ENCODE data around the gene P2RY12.

Gene P2RY12
- 0 reads per million in 9 experiments for total RNA-seq

DNA sequence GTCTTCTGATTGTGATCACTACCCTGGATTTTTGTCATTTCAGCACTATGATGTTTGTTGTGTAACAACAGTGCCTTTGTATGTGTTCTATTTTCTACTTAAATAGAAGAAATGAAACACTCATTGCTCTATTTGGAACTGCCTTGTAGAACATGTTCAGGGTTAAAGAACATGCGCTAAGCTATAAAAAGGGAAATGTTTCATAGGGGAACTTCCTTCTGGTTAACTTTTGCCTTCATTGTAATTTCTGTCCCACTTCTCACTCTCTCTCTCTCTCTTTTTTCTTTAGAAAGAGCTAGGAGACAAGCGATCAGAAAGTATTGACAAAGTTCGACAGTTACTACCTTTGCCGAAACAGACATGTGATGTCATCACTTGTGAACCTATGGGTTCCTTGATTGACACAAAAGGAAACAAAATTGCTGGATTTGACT lies at the start of gene P2RY12:
Gene P2RY12, minus strand, starts transcription at position 13 of the 434 bp plus-strand sequence. CDS start 45,908 bp downstream, outside the sequence.
- H3K4me3 Mint-ChIP-seq = peak within 1 kb of the TSS in 1 of 2 donors; percentile 8
- ATAC-seq (replicated peaks) (no peak), DNase-seq (no peak)
- H3K36me3 Mint-ChIP-seq (ENCODE audit: insufficient read depth) = no peaks in the 10 kb centered on the region
- no peak within 1 kb of the TSS for H3K27ac Mint-ChIP-seq
- no peaks in the 10 kb centered on the region for H3K4me1 Mint-ChIP-seq (ENCODE audit: low read depth in 2 of 2)
- H3K9me3 Mint-ChIP-seq = no peaks in the 10 kb centered on the region
- peaks cover 9 to 10% of the 10 kb centered on the region in 2 donors for H3K27me3 Mint-ChIP-seq

- no peaks in the 10 kb centered on the region for H3K36me3 Mint-ChIP-seq (ENCODE audit: insufficient read depth)
- H3K4me1 Mint-ChIP-seq (ENCODE audit: low read depth in 2 of 2) = no peaks in the 10 kb centered on the region
- H3K27me3 Mint-ChIP-seq = peaks cover 17 to 25% of the 10 kb centered on the region in 2 donors
- no peak overlapping the region for H3K4me3 Mint-ChIP-seq
- H3K9me3 Mint-ChIP-seq = peaks cover 2 to 11% of the 10 kb centered on the region in 2 donors
- H3K27ac Mint-ChIP-seq = no peak overlapping the region
- DNase-seq = no peak
- ATAC-seq (replicated peaks) = no peak
Observed at GRCh38 chr3:151432616-151433372, 48.2 kb upstream of the P2RY12 start.

DNA sequence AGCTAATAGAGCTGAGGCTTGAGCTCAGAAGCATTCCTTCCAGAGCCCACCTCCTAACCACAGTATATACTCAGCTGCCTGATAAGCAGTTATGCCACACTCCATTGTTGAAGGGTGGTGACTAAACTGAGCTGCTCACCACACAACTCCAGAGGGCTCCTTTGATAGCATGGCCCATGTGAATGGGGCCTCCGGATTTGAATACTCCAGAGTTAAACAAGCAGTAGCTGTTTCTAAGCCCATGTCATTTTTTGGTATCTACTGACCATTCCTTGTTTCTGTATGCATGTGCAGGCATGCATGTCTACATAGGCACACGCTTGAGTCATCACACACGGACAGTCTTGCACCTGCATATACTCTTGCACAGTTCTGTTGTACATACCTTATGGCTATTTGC lies 47.4 kb upstream of the P2RY12 start:
- peaks cover 2 to 11% of the 10 kb centered on the region in 2 donors for H3K9me3 Mint-ChIP-seq
- DNase-seq (no peak), ATAC-seq (replicated peaks) (no peak)
- peaks cover 13 to 16% of the 10 kb centered on the region in 2 donors for H3K27me3 Mint-ChIP-seq
- no peak overlapping the region for H3K4me3 Mint-ChIP-seq
- no peaks in the 10 kb centered on the region for H3K4me1 Mint-ChIP-seq (ENCODE audit: low read depth in 2 of 2)
- no peak overlapping the region for H3K27ac Mint-ChIP-seq
- H3K36me3 Mint-ChIP-seq (ENCODE audit: insufficient read depth) = no peaks in the 10 kb centered on the region

GRCh38 chr3:151430821-151431484 lies 46.4 kb upstream of the P2RY12 start:
- Mint-ChIP-seq H3K9me3 (peaks cover 2 to 11% of the 10 kb centered on the region in 2 donors), H3K27ac (no peak overlapping the region), H3K4me3 (no peak overlapping the region), H3K27me3 (peaks cover 10 to 13% of the 10 kb centered on the region in 2 donors), H3K4me1 (ENCODE audit: low read depth in 2 of 2) (no peaks in the 10 kb centered on the region), H3K36me3 (ENCODE audit: insufficient read depth) (no peaks in the 10 kb centered on the region)
- DNase-seq = no peak
- ATAC-seq (replicated peaks) = no peak

DNA sequence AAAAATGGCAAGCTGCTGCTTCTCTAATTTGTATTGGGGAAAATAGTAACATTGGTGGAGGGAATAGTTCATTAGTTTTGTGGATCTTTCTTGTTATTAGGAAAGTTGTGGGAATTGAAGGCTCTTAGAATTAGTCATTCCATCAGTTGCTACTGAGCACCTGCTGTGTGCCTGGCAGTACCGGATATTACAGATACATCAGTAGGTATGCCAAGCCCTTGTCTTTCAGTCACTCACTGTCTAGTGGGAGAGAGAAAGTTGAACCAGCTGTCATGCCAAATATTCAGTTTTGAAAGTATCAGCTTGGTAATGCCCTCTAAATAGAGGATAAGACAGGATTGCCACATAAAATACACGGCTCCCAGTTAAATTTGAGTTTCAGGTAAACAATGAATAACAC lies 43.8 kb upstream of the P2RY12 start:
- Mint-ChIP-seq H3K9me3 (peaks cover 2 to 11% of the 10 kb centered on the region in 2 donors), H3K27ac (no peak overlapping the region), H3K4me1 (ENCODE audit: low read depth in 2 of 2) (no peaks in the 10 kb centered on the region), H3K36me3 (ENCODE audit: insufficient read depth) (no peaks in the 10 kb centered on the region), H3K4me3 (no peak overlapping the region), H3K27me3 (peaks cover 10 to 13% of the 10 kb centered on the region in 2 donors)
- DNase-seq = no peak
- no peak for ATAC-seq (replicated peaks)

GRCh38 chr3:151426341-151426657 lies 41.7 kb upstream of the P2RY12 start:
- H3K4me3 Mint-ChIP-seq = no peak overlapping the region
- H3K27me3 Mint-ChIP-seq = peaks cover 13 to 16% of the 10 kb centered on the region in 2 donors
- peaks cover 2 to 11% of the 10 kb centered on the region in 2 donors for H3K9me3 Mint-ChIP-seq
- H3K27ac Mint-ChIP-seq = no peak overlapping the region
- H3K36me3 Mint-ChIP-seq (ENCODE audit: insufficient read depth) = no peaks in the 10 kb centered on the region
- ATAC-seq (replicated peaks) (no peak), DNase-seq (no peak)
- H3K4me1 Mint-ChIP-seq (ENCODE audit: low read depth in 2 of 2) = no peaks in the 10 kb centered on the region

DNA sequence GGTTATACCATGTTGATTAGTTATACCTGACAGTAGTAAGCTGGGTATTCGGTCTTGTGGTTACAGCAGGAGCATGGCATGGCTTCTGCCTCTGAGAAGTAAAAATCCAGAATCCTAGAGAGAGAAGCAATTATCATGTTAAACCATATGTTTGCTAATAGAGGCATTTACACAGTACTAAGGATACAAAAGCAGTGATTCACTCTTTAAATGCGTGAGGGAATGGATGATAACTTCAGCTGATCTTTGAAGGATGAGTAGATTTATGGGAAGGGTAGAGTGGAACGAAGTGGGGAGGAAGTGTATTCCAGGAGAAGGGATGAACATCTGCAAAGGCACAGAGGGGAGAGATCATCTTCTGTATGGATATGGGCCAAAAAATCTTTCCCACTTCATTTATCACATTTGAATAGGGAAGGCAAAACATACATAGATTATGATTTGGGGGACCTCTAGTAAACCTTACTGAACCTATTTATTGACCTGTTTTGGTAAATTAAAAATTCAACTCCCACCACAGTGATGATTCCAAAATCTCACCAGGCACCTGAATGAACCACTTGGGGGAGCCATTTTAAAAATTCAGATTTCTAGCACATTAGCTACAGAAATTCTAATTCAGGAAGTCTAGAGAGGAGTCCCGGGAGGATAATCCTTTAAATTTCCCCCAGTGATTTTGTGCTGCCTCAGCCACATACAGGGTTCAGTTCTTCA lies 41.2 kb upstream of the P2RY12 start:
- Mint-ChIP-seq H3K27ac (no peak overlapping the region), H3K4me3 (no peak overlapping the region)
- no peak for ATAC-seq (replicated peaks)

DNA sequence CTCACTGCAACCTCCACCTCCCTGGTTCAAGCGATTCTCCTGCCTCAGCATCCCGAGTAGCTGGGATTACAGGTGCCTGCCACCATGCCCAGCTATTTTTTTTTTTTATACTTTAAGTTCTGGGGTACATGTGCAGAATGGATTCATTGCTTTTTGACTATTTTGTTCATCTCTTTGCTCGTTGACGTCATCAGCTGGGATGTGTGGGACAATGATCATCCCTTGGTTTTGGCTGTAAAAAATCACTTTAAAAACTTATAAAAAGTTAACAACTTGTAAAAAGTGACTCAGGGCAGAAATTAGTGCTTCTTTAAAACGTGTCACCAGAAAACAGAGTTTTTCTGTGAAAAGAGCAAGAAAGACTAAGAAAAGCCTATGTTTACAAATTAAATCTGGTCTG lies 38.5 kb upstream of the P2RY12 start:
- no peaks in the 10 kb centered on the region for H3K4me1 Mint-ChIP-seq (ENCODE audit: low read depth in 2 of 2)
- no peaks in the 10 kb centered on the region for H3K36me3 Mint-ChIP-seq (ENCODE audit: insufficient read depth)

More for the DNA sequence above, 41.2 kb upstream of the P2RY12 start:
- peaks cover 9 to 17% of the 10 kb centered on the region in 2 donors for H3K27me3 Mint-ChIP-seq
- H3K36me3 Mint-ChIP-seq (ENCODE audit: insufficient read depth) = no peaks in the 10 kb centered on the region
- no peaks in the 10 kb centered on the region for H3K4me1 Mint-ChIP-seq (ENCODE audit: low read depth in 2 of 2)
- peaks cover under 1 to 8% of the 10 kb centered on the region in 2 donors for H3K9me3 Mint-ChIP-seq
- DNase-seq = no peak

GRCh38 chr3:151421938-151422337 lies 37.4 kb upstream of the P2RY12 start:
- ATAC-seq (replicated peaks) (no peak), DNase-seq (no peak)
- Mint-ChIP-seq H3K27me3 (peaks cover 0 to 10% of the 10 kb centered on the region in 2 donors), H3K9me3 (no peaks in the 10 kb centered on the region), H3K27ac (no peak overlapping the region), H3K4me1 (ENCODE audit: low read depth in 2 of 2) (no peaks in the 10 kb centered on the region), H3K36me3 (ENCODE audit: insufficient read depth) (no peaks in the 10 kb centered on the region), H3K4me3 (no peak overlapping the region)

More for the DNA sequence above, 38.5 kb upstream of the P2RY12 start:
- H3K4me3 Mint-ChIP-seq = no peak overlapping the region
- peaks cover 0 to 10% of the 10 kb centered on the region in 2 donors for H3K27me3 Mint-ChIP-seq
- no peaks in the 10 kb centered on the region for H3K9me3 Mint-ChIP-seq
- no peak overlapping the region for H3K27ac Mint-ChIP-seq
- DNase-seq (no peak), ATAC-seq (replicated peaks) (no peak)

GRCh38 chr3:151419806-151420205 lies 35.3 kb upstream of the P2RY12 start:
- Mint-ChIP-seq H3K9me3 (no peaks in the 10 kb centered on the region), H3K27me3 (peaks cover 0 to 16% of the 10 kb centered on the region in 2 donors), H3K4me1 (ENCODE audit: low read depth in 2 of 2) (no peaks in the 10 kb centered on the region), H3K27ac (no peak overlapping the region), H3K4me3 (no peak overlapping the region), H3K36me3 (ENCODE audit: insufficient read depth) (no peaks in the 10 kb centered on the region)
- no peak for ATAC-seq (replicated peaks)
- DNase-seq = no peak

DNA sequence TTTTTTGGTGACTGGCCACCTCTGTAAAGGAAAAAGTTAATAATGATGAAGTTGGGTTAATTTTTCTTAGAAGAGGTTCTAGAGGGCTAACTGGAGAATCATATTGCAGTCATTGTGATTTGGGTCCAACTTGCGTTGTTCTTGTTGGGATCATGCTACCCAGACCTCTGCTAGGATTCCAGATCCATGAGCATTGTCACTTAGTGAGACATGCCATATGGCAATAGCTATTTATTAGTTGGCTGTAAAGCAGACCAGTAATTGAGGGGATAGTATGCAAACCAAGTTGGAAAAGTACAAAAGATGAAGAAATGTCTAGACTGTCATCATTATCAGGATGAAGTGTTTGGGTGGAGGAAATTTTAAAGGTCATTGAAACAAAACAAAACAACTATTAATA lies 30.7 kb upstream of the P2RY12 start:
- H3K4me3 Mint-ChIP-seq = no peak overlapping the region
- H3K9me3 Mint-ChIP-seq = no peaks in the 10 kb centered on the region
- ATAC-seq (replicated peaks) (no peak), DNase-seq (no peak)
- no peak overlapping the region for H3K27ac Mint-ChIP-seq
- H3K36me3 Mint-ChIP-seq (ENCODE audit: insufficient read depth) = no peaks in the 10 kb centered on the region
- H3K27me3 Mint-ChIP-seq = peaks cover 0 to 7% of the 10 kb centered on the region in 2 donors
- H3K4me1 Mint-ChIP-seq (ENCODE audit: low read depth in 2 of 2) = no peaks in the 10 kb centered on the region

- Mint-ChIP-seq H3K36me3 (ENCODE audit: insufficient read depth) (no peaks in the 10 kb centered on the region), H3K27me3 (peaks cover 0 to 7% of the 10 kb centered on the region in 2 donors), H3K9me3 (no peaks in the 10 kb centered on the region), H3K27ac (no peak overlapping the region), H3K4me3 (no peak overlapping the region), H3K4me1 (ENCODE audit: low read depth in 2 of 2) (no peaks in the 10 kb centered on the region)
- ATAC-seq (replicated peaks) (no peak), DNase-seq (no peak)
Observed at GRCh38 chr3:151412989-151413388, 28.4 kb upstream of the P2RY12 start.

- DNase-seq (no peak), ATAC-seq (replicated peaks) (no peak)
- Mint-ChIP-seq H3K4me1 (ENCODE audit: low read depth in 2 of 2) (no peaks in the 10 kb centered on the region), H3K36me3 (ENCODE audit: insufficient read depth) (no peaks in the 10 kb centered on the region), H3K27me3 (peaks cover 0 to 14% of the 10 kb centered on the region in 2 donors), H3K9me3 (no peaks in the 10 kb centered on the region), H3K27ac (no peak overlapping the region), H3K4me3 (no peak overlapping the region)
Observed at GRCh38 chr3:151410891-151411559, 26.5 kb upstream of the P2RY12 start.

All from effector memory CD8-positive, alpha-beta T cell (primary cell).